Measurements from ENCODE around the gene TAF4. TPM values are rescaled to one million over a fixed set of nuclear protein-coding genes. Genes with fewer than 3 reads are reported as not detected.
A peak's percentile ranks its signal among the peaks of the same experiment; 100 is the strongest.

Gene TAF4
- total and polyA plus RNA-seq, 2 of the 13 experiments (the other 11 are each of a cell fraction or from before 2014, with no cell fraction given) = 5.9 to 12.0 TPM

- TF ChIP-seq NFAT5 (CRISPR knock-in tag; IDR thresholded peaks at IDR 0.05) (peak; percentile 68; the same call in 1 of the 2 replicates), ZNF672 (CRISPR knock-in tag; IDR thresholded peaks at IDR 0.05) (0 out of 2 replicates have a peak, but pooled peaks have one; percentile 32), CTCF (CRISPR knock-in tag; IDR thresholded peaks at IDR 0.05) (peak; percentile 37; the same call in 1 of the 2 replicates), TEAD3 (CRISPR knock-in tag; optimal IDR thresholded peaks at IDR 0.05; ENCODE audit: borderline replicate concordance) (peak; percentile 90), GABPB1 (CRISPR knock-in tag; IDR thresholded peaks at IDR 0.05) (peak; percentile 76), RARA (CRISPR knock-in tag; IDR thresholded peaks at IDR 0.05) (peak; percentile 57), HNRNPL (IDR thresholded peaks at IDR 0.05; ENCODE audit: low read depth, low read length) (peak; percentile 78; the same call in 1 of the 2 replicates), TRIM22 (IDR thresholded peaks at IDR 0.05) (no peak), ATF7 (IDR thresholded peaks at IDR 0.05) (no peak), ATF7 (CRISPR knock-in tag; IDR thresholded peaks at IDR 0.05) (no peak), IRF1 (CRISPR knock-in tag; IDR thresholded peaks at IDR 0.05; ENCODE audit: low read depth) (no peak), KDM3A (CRISPR knock-in tag; IDR thresholded peaks at IDR 0.05; ENCODE audit: low read depth) (peak; percentile 56; the same call in 1 of the 2 replicates), ZNF256 (CRISPR knock-in tag; conservative IDR thresholded peaks at IDR 0.05) (peak; percentile 76; the same call in 1 of the 2 replicates), SNRNP70 (IDR thresholded peaks at IDR 0.05; ENCODE audit: low read depth, low read length) (no peak), SMAD3 (CRISPR knock-in tag; IDR thresholded peaks at IDR 0.05) (no peak), ATF4 (CRISPR knock-in tag; IDR thresholded peaks at IDR 0.05) (no peak), ZNF34 (CRISPR knock-in tag; IDR thresholded peaks at IDR 0.05; ENCODE audit: borderline replicate concordance) (no peak), ZNF510 (CRISPR knock-in tag; IDR thresholded peaks at IDR 0.05; ENCODE audit: low read depth) (no peak), ZNF207 (IDR thresholded peaks at IDR 0.05; ENCODE audit: borderline replicate concordance) (no peak), ZNF781 (CRISPR knock-in tag; IDR thresholded peaks at IDR 0.05; ENCODE audit: borderline replicate concordance, not compliant biosample characterization) (peak; percentile 86)
These were observed 1.5 kb downstream of the TAF4 start (continued) for GRCh38 chr20:62063981-62064769.

Data from HepG2 (cell line).